Bone marrow (tissue), 2 donors: Measurements from ENCODE around the gene UTS2R.
"Not testable (repeated sequence)": the region's sequence is repeated elsewhere in the genome, so short reads cannot be mapped to it uniquely, and the experiment has no call there.

ENCODE experiments used
- DNase-seq, 2 donors: peaks; one replicate each; lab custom pipeline; 2025; lab: John Stamatoyannopoulos, UW

UTS2R gene

GRCh38 chr17:82334204-82334621, 37.4 kb upstream of the UTS2R start:
- no peak for DNase-seq

- peak in 1 of 2 donors; percentile 34 for DNase-seq
These were observed 36.8 kb upstream of the UTS2R start for GRCh38 chr17:82334622-82335394.

- DNase-seq, result no peak
These were observed 32.5 kb upstream of the UTS2R start for GRCh38 chr17:82338858-82339633.

- no peak for DNase-seq
These were observed 31.7 kb upstream of the UTS2R start for GRCh38 chr17:82339634-82340580.

- no peak for DNase-seq
These were observed 29.0 kb upstream of the UTS2R start for GRCh38 chr17:82342361-82343079.

- DNase-seq, result no peak
These were observed 28.0 kb upstream of the UTS2R start for GRCh38 chr17:82343560-82343959.

- DNase-seq, result no peak
These were observed 27.2 kb upstream of the UTS2R start for GRCh38 chr17:82344175-82344907.

- no peak for DNase-seq
These were observed 26.2 kb upstream of the UTS2R start for GRCh38 chr17:82345151-82345976.

GRCh38 chr17:82346342-82347300, 24.9 kb upstream of the UTS2R start:
- DNase-seq, result no peak

- not testable (repeated sequence) for DNase-seq
These were observed 23.6 kb upstream of the UTS2R start for GRCh38 chr17:82347994-82348393.

GRCh38 chr17:82348434-82348833, 23.1 kb upstream of the UTS2R start:
- DNase-seq, result no peak

GRCh38 chr17:82348866-82349265, 22.7 kb upstream of the UTS2R start:
- DNase-seq, result no peak

- no peak for DNase-seq
These were observed 22.3 kb upstream of the UTS2R start for GRCh38 chr17:82349287-82349701.

GRCh38 chr17:82350182-82351030, 21.2 kb upstream of the UTS2R start:
- no peak for DNase-seq

- no peak for DNase-seq
These were observed 20.3 kb upstream of the UTS2R start for GRCh38 chr17:82351254-82351712.

GRCh38 chr17:82351713-82352488, 19.7 kb upstream of the UTS2R start:
- peak; percentile 49 to 52 for DNase-seq

- no peak for DNase-seq
These were observed 18.1 kb upstream of the UTS2R start for GRCh38 chr17:82353484-82353883.
